Activated naive CD4-positive, alpha-beta T cell treated with anti-CD3 and anti-CD28 coated beads, Interleukin-2, amount 10 ng/mL, durations not matched to agents 7 days and 5 days (primary cell): ENCODE results near the gene PIK3R4.
A peak's percentile ranks its signal among the peaks of the same experiment; 100 is the strongest.

Experiments used
- CTCF ChIA-PET: fragments of 350-600 bp; sonication (Branson Sonifier 250); formaldehyde crosslinking; loops from one replicate; lab custom pipeline; 2021; ENCODE audit warnings: antibody characterized with exemption; lab: Charles Lee
- DNase-seq: peaks from one replicate; pipeline ENCODE4 v3.0.0-alpha.2; 2020
- H3K27ac Mint-ChIP-seq: one replicate; pipeline ENCODE4 v1.8.0; 2021; ENCODE audit warnings: mild to moderate bottlenecking, moderate library complexity, mixed read lengths
- H3K27me3 Mint-ChIP-seq: one replicate; pipeline ENCODE4 v1.8.0; 2021; ENCODE audit warnings: mild to moderate bottlenecking, mixed read lengths
- H3K36me3 Mint-ChIP-seq: one replicate; pipeline ENCODE4 v1.8.0; 2021; ENCODE audit warnings: mixed read lengths
- H3K4me1 Mint-ChIP-seq: one replicate; pipeline ENCODE4 v1.8.0; 2021; ENCODE audit warnings: mixed read lengths
- H3K4me3 Mint-ChIP-seq: one replicate; pipeline ENCODE4 v1.8.0; 2021; ENCODE audit warnings: mild to moderate bottlenecking, moderate library complexity, mixed read lengths
- H3K9me3 Mint-ChIP-seq: one replicate; pipeline ENCODE4 v1.8.0; 2021; ENCODE audit warnings: mixed read lengths

Gene PIK3R4

DNA sequence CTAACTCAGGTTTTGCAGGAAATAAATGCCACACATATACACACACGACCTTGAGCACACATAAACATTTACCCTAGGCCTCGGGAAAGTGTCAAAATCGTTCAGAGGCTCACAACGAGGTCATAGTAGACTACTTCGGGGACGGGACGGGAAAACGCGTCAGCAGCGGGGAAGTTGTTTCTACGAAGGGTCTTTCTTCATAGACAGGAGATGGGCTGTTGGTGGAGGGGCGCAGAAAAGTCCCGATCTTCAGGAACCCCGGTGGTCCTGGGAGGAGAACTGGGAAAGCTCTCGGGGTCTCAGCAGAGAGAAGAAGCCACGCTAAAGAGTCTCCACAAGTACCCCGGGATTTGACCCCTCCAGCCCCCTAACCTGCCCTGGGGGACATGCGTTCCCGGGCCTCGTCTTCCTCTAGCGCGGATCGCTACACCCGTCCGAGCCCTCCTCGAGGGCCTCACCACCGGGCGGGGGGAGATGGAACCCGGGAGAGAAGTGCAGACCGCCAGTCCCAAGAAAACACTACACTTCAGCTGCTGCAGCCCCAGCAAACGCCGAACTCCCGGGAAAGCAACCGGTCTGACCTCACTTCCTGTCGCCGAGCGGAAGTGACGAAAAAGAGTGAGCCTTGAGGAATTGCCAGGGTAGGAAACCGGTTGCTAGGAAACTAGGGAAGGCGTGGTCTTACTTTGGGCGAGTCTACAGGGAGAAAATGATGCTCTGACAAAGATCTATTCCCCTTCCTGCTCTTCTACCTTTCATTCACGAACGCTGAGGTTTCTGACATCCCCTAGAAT lies at the start of gene PIK3R4:
Gene PIK3R4, minus strand, starts transcription at position 584 of the 794 bp plus-strand sequence. CDS start 1,611 bp downstream, outside the sequence.
- peak within 1 kb of the TSS; percentile 87 for H3K4me3 Mint-ChIP-seq
- CTCF ChIA-PET, result interaction anchor here (1.6 kb wide), 1 partner anchor 35 kb away, joined by 3 read pairs; no protein-coding TSS in a partner anchor
- peak within 1 kb of the TSS; percentile 97 for H3K27ac Mint-ChIP-seq
- peaks cover 4% of the 10 kb centered on the region for H3K27me3 Mint-ChIP-seq
- peak; percentile 98 for DNase-seq
- H3K4me1 Mint-ChIP-seq, result peaks cover 48% of the 10 kb centered on the region
- no peaks in the 10 kb centered on the region for H3K9me3 Mint-ChIP-seq
- H3K36me3 Mint-ChIP-seq, result peaks cover 25% of the 10 kb centered on the region

GRCh38 chr3:130795396-130795795 lies 48.8 kb upstream of the PIK3R4 start:
- no peak for DNase-seq
- Mint-ChIP-seq H3K4me3 (no peak overlapping the region), H3K9me3 (no peaks in the 10 kb centered on the region), H3K4me1 (no peaks in the 10 kb centered on the region), H3K36me3 (no peaks in the 10 kb centered on the region), H3K27me3 (peaks cover 6% of the 10 kb centered on the region), H3K27ac (no peak overlapping the region)
- CTCF ChIA-PET, result no interaction called here

GRCh38 chr3:130792246-130792645 lies 45.6 kb upstream of the PIK3R4 start:
- CTCF ChIA-PET, result interaction anchor here (0.9 to 1.0 kb wide), 2 partner anchors 18 to 101 kb away, joined by 3 read pairs; partner anchors contain the start of gene ATP2C1
- Mint-ChIP-seq H3K36me3 (no peaks in the 10 kb centered on the region), H3K27me3 (peaks cover 10% of the 10 kb centered on the region), H3K27ac (no peak overlapping the region), H3K4me3 (no peak overlapping the region), H3K4me1 (no peaks in the 10 kb centered on the region), H3K9me3 (no peaks in the 10 kb centered on the region)
- no peak for DNase-seq

GRCh38 chr3:130789782-130790322 lies 43.2 kb upstream of the PIK3R4 start:
- Mint-ChIP-seq H3K4me3 (no peak overlapping the region), H3K27ac (no peak overlapping the region), H3K36me3 (no peaks in the 10 kb centered on the region), H3K4me1 (no peaks in the 10 kb centered on the region), H3K27me3 (peaks cover 10% of the 10 kb centered on the region), H3K9me3 (no peaks in the 10 kb centered on the region)
- CTCF ChIA-PET, result no interaction called here
- no peak for DNase-seq

DNA sequence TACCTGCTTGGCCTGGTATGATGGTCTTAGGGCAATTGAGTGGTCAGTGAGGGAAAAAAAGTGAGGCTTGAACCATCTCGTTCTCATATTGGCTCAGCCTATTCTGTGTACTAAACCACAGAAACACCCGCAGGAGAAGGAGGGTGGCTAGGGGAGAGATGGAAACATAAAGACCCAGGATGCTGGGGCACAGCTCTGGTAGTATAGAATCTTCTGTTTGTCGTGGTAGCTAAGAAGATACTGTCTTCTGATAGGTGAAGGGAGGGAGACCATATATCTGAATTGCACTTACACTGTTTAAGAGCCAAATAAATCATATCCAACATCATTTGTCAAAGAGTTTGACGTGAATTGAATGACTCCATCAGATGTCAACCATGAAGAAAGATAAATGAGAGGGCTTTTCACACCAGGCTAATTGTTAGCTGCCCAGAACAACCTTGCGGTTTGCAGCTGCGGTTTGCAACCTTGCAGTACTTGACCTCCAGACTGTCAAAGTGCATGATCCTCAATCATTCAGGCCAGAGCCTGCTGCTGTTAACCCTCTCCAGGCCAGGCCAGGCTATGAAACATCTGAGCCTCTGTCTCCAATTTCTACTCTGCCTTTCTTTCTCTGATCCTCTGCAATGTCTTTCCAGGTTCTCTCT lies 40.9 kb upstream of the PIK3R4 start:
- H3K9me3 Mint-ChIP-seq, result no peaks in the 10 kb centered on the region
- peaks cover 10% of the 10 kb centered on the region for H3K27me3 Mint-ChIP-seq
- no peaks in the 10 kb centered on the region for H3K4me1 Mint-ChIP-seq
- CTCF ChIA-PET, result no interaction called here
- no peak overlapping the region for H3K4me3 Mint-ChIP-seq
- no peak for DNase-seq
- no peaks in the 10 kb centered on the region for H3K36me3 Mint-ChIP-seq
- no peak overlapping the region for H3K27ac Mint-ChIP-seq

GRCh38 chr3:130786306-130786705 lies 39.7 kb upstream of the PIK3R4 start:
- CTCF ChIA-PET, result no interaction called here
- Mint-ChIP-seq H3K27ac (no peak overlapping the region), H3K4me1 (no peaks in the 10 kb centered on the region), H3K9me3 (no peaks in the 10 kb centered on the region), H3K4me3 (no peak overlapping the region), H3K27me3 (peaks cover 9% of the 10 kb centered on the region), H3K36me3 (no peaks in the 10 kb centered on the region)
- DNase-seq, result no peak

DNA sequence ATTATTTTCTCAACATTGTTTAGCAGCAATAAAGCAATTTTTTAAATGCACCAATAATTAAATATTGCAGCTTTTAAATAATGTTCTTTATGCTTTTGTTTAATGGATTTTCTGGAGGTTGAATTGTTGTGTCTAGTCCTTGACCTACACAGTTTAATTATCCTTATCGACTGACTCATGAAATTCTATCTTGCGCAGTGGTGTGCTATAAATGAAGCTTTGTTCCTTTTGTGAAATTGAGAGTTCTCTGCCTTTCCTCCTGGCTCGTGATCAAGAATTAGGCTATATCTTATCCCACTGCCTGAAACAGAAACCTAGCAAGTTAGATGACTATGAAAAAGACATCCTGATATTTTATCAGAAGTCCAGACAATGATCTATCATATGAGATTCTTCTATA lies 37.0 kb upstream of the PIK3R4 start:
- no peak overlapping the region for H3K4me3 Mint-ChIP-seq
- CTCF ChIA-PET, result interaction anchor here (0.7 kb wide), 1 partner anchor 1252 kb away, joined by 3 read pairs; no protein-coding TSS in a partner anchor
- peaks cover 5% of the 10 kb centered on the region for H3K27me3 Mint-ChIP-seq
- no peaks in the 10 kb centered on the region for H3K36me3 Mint-ChIP-seq
- H3K4me1 Mint-ChIP-seq, result no peaks in the 10 kb centered on the region
- no peaks in the 10 kb centered on the region for H3K9me3 Mint-ChIP-seq
- no peak overlapping the region for H3K27ac Mint-ChIP-seq
- no peak for DNase-seq

- Mint-ChIP-seq H3K9me3 (no peaks in the 10 kb centered on the region), H3K27ac (no peak overlapping the region), H3K4me1 (no peaks in the 10 kb centered on the region), H3K4me3 (no peak overlapping the region), H3K27me3 (no peaks in the 10 kb centered on the region), H3K36me3 (no peaks in the 10 kb centered on the region)
- CTCF ChIA-PET, result no interaction called here
- DNase-seq, result no peak
These were observed 32.9 kb upstream of the PIK3R4 start for GRCh38 chr3:130779486-130779885.

DNA sequence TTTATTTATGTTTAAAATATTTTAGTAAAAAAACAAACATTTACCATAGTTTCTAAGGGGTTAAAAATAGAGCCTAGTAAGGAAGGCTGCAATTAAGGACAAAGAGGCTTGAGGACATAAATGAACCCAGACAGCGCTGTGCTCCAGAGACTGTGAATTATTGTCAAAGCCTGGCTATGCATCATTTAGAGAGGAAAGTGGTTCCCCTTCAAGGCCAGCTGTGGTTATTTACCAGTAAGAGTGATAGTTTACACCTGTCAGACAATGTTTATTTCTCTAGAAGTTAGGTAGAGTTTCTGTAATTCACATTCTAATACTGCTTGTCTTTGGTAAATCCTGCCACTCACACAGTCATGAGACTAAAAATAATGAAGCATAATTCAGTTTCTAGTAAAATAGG lies 32.4 kb upstream of the PIK3R4 start:
- no peaks in the 10 kb centered on the region for H3K36me3 Mint-ChIP-seq
- no peak overlapping the region for H3K27ac Mint-ChIP-seq
- no peak overlapping the region for H3K4me3 Mint-ChIP-seq
- no peaks in the 10 kb centered on the region for H3K27me3 Mint-ChIP-seq
- H3K4me1 Mint-ChIP-seq, result no peaks in the 10 kb centered on the region
- no peak for DNase-seq
- no peaks in the 10 kb centered on the region for H3K9me3 Mint-ChIP-seq
- CTCF ChIA-PET, result no interaction called here

- CTCF ChIA-PET, result interaction anchor here (1.6 kb wide), 1 partner anchor 19 kb away, joined by 3 read pairs; no protein-coding TSS in a partner anchor
- H3K36me3 Mint-ChIP-seq, result no peaks in the 10 kb centered on the region
- no peaks in the 10 kb centered on the region for H3K4me1 Mint-ChIP-seq
- H3K9me3 Mint-ChIP-seq, result no peaks in the 10 kb centered on the region
- H3K27me3 Mint-ChIP-seq, result no peaks in the 10 kb centered on the region
- no peak overlapping the region for H3K4me3 Mint-ChIP-seq
- DNase-seq, result no peak
- H3K27ac Mint-ChIP-seq, result no peak overlapping the region
These were observed 26.7 kb upstream of the PIK3R4 start for GRCh38 chr3:130773366-130773765.

DNA sequence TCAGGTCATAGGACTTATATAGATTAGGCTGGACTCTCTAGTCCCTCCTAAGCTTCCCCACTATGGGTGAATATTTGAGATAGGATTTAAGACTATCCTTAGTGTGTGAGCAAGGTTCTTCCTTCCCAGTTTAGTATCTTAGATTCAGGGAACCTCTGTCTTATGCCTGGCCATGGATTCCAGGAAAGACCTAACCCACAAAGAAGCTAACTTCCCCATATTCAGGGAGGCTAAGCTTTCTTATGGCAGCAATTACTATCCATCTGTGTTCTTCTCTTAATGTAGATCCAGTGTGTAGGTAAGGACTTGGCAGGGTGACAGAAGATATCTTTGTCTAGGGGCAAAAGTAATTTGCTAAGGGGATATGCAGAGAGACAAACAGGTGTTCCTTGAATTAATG lies 25.5 kb upstream of the PIK3R4 start:
- Mint-ChIP-seq H3K4me1 (no peaks in the 10 kb centered on the region), H3K4me3 (no peak overlapping the region), H3K27ac (no peak overlapping the region), H3K9me3 (no peaks in the 10 kb centered on the region), H3K27me3 (no peaks in the 10 kb centered on the region), H3K36me3 (no peaks in the 10 kb centered on the region)
- CTCF ChIA-PET, result interaction anchor here (0.6 kb wide), 1 partner anchor 121 kb away, joined by 3 read pairs; no protein-coding TSS in a partner anchor
- no peak for DNase-seq

GRCh38 chr3:130770644-130771043 lies 24.0 kb upstream of the PIK3R4 start:
- CTCF ChIA-PET, result interaction anchor here (0.8 kb wide), 1 partner anchor 123 kb away, joined by 3 read pairs; the partner anchor contains the start of gene ATP2C1
- Mint-ChIP-seq H3K27me3 (no peaks in the 10 kb centered on the region), H3K27ac (no peak overlapping the region), H3K36me3 (no peaks in the 10 kb centered on the region), H3K9me3 (no peaks in the 10 kb centered on the region), H3K4me3 (no peak overlapping the region), H3K4me1 (no peaks in the 10 kb centered on the region)
- DNase-seq, result no peak

- peaks cover 12% of the 10 kb centered on the region for H3K4me1 Mint-ChIP-seq
- peaks cover 6% of the 10 kb centered on the region for H3K27me3 Mint-ChIP-seq
- no peak for DNase-seq
- CTCF ChIA-PET, result interaction anchor here (4.9 kb wide), 1 partner anchor 132 kb away, joined by 46 read pairs; the partner anchor contains the start of gene ATP2C1
- H3K4me3 Mint-ChIP-seq, result no peak overlapping the region
- no peak overlapping the region for H3K27ac Mint-ChIP-seq
- H3K36me3 Mint-ChIP-seq, result no peaks in the 10 kb centered on the region
- no peaks in the 10 kb centered on the region for H3K9me3 Mint-ChIP-seq
These were observed 15.2 kb upstream of the PIK3R4 start for GRCh38 chr3:130761730-130762311.

- Mint-ChIP-seq H3K4me3 (no peak overlapping the region), H3K27ac (no peak overlapping the region), H3K36me3 (no peaks in the 10 kb centered on the region), H3K4me1 (peaks cover 12% of the 10 kb centered on the region), H3K9me3 (no peaks in the 10 kb centered on the region), H3K27me3 (peaks cover 6% of the 10 kb centered on the region)
- DNase-seq, result no peak
- CTCF ChIA-PET, result interaction anchor here (1.2 to 4.9 kb wide), 4 partner anchors 130 to 272 kb away, joined by 3 to 46 read pairs (median 11); partner anchors contain the start of gene ATP2C1
These were observed 14.3 kb upstream of the PIK3R4 start for GRCh38 chr3:130760922-130761321.
